ENCODE data around the gene MAN2B2.
"Not testable (repeated sequence)": the region's sequence is repeated elsewhere in the genome, so short reads cannot be mapped to it uniquely, and the experiment has no call there.

The MAN2B2 gene

GRCh38 chr4:6644792-6645530 lies 70.0 kb downstream of the MAN2B2 start:
- no peak for DNase-seq

- no peak for DNase-seq
These were observed 72.2 kb downstream of the MAN2B2 start for GRCh38 chr4:6647169-6647568.

DNA sequence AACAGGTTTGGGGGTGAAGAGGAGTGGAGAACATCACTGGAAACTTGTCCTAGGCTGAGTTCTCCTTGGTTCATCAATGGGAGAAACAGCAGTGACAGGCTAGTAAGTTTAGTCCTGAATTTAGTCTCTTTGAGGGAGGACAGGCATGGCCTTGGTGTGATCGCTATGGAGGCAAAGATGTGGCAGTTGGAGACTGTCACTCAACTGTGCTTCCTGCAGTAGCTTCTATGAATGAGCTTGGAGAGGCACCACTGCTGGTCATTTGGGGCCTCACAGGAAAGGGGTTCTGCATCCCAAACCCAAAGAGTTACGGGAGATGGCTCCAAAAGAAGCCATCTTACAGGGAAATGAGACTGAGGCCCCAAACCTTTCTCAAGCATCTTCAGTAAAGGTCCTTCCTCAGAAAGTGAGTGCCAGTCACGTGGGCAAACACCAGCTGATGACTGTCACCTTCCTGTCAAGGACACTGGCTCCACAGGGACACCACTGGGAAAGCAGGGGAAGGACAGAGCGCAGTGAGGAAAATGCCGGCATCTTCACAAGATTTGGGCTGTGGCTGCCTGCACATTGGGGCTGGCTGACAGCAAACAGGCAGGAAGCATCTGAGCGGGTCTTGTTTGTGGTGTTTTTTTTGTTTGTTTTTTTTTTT lies 72.7 kb downstream of the MAN2B2 start:
- DNase-seq: no peak

GRCh38 chr4:6649216-6649615 lies 74.2 kb downstream of the MAN2B2 start:
- no peak for DNase-seq

DNA sequence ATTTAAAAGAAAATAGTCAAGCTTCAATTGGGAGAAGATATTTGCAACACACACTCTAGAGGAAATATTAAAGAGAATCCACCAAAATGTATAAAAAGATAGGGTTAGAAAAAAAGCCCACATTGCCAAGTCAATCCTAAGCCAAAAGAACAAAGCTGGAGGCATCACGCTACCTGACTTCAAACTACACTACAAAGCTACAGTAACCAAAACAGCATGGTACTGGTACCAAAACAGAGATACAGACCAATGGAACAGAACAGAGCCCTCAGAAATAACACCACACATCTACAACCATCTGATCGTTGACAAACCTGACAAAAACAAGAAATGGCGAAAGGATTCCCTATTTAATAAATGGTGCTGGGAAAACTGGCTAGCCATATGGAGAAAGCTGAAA lies 79.2 kb downstream of the MAN2B2 start:
- not testable (repeated sequence) for DNase-seq

GRCh38 chr4:6655291-6655690 lies 80.3 kb downstream of the MAN2B2 start:
- not testable (repeated sequence) for DNase-seq

DNA sequence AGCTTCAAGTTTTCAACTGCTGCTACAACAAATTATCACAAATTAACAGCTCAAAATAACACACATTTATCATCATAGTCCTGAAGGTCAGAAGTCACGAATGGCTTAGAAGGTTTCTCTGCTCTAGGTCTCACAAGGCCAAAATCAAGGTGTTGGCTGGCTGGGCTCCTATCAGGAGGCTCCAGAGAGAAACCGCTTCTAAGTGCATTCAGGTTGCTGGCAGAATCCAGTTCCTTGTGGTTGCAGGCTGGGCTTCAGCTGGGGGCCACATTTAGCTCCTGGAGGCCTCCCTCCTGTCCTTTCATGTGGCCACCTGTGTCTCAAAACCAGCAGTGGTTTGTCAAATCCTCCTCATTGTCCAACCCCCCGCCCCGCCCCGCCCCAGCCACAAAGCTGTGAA lies 80.9 kb downstream of the MAN2B2 start:
- no peak for DNase-seq

DNA sequence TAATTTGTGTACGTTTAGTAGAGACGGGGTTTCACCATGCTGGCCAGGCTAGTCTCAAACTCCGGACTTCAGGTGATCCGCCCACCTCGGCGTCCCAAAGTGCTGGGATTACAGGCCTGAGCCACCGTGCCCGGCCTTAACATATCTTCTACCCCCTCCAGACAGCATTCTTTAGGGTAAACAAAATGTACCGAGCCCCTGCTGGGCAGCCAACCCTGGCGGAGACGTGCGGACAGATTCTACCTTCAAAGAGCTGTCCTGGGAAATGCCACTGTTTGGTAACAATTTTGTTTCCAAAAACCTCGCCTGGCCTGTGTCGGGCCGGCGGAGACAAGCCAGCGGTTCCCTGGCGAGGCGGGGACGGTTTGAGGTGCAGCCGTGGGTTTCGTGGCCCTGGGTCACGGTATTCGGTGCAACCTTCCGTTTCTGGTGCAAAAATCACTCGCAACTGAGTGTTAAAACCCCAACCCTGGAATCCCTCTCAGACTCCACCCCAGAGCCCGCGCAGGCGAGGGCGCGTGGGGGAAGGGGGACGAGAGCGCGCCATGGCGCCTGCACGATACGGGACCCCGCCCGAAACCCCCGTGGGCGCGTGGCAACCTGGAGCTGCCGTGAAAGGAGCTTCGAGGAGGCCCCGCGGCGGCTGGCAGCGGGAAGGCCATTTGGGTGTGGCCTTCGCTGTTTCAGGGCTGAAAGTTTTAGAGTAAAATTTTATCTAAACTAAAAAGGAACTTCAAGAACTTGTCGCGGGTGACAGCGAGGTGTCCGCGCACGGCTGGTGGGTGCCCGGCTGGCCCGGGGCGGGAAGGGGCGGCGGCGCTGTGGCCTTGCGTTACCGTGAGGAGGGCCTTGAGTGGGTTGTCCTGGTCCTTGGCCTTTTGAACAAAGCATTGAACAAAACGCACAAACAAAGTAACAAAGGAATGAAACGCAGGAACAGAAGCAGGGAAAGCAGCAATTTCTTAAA lies 82.5 kb downstream of the MAN2B2 start:
- DNase-seq: no peak

- peak in 1 of 3 donors; percentile 11 for DNase-seq
These were observed 83.2 kb downstream of the MAN2B2 start for GRCh38 chr4:6658209-6658595.

- DNase-seq: peak; percentile 51 to 76 (median 70)
These were observed 83.6 kb downstream of the MAN2B2 start for GRCh38 chr4:6658597-6659075.

- no peak for DNase-seq
These were observed 84.9 kb downstream of the MAN2B2 start for GRCh38 chr4:6659897-6660296.

GRCh38 chr4:6660430-6660829 lies 85.4 kb downstream of the MAN2B2 start:
- DNase-seq: no peak

GRCh38 chr4:6662591-6662990 lies 87.6 kb downstream of the MAN2B2 start:
- DNase-seq: no peak

DNA sequence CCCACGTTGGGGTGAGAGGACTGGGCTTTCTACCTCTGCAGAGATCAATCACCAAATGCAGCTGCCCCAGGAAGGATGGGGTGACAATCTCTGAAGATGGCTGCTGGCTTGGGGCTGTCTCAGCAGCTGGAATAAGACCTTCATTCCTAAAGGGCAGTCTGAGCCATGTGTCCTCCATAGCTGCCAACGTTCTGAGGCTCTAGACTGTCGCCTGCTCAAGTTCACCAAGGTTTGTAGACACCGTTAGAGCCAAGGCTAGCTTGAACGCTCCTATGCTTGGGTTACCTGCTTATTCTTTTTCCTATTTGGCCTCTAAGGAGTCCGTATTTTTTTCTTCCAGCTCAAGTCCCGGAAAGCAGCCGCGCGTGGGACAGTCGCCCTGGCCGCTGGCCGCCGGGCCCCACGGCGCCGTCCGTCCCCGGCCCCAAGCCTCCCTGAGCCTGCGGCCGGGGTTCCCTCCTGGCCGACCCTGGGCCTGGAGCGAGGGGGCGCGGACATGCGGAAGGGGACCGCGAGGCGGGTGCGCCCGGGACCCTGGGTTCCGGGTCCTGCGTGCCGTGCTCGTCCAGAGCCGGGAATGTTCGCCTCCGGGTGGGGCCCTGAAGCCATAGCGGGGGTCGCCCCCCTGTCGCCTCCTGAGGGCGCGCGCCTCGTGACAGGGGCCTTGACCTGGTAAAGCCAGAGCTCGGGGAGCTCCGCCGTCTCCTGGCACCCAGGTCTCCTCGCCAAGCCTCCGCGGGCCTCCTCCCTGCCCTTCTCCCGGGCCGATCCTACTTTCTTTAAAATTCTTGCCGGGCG lies 88.8 kb downstream of the MAN2B2 start:
- no peak for DNase-seq

DNA sequence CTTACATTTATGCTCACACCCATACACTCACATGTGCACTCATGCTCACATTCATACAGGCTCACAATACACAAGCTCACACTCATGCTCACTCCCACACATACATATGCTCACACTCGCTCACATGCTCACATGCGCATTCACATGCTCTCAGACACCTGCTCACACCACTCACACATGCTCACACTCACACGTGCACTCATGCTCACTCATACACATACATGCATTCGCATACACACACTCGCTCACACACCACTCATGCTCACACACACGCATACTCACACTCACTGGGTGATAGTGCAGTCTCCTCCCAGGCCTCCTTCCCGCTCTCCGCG lies 90.3 kb downstream of the MAN2B2 start:
- DNase-seq: no peak

- no peak for DNase-seq
These were observed 93.4 kb downstream of the MAN2B2 start for GRCh38 chr4:6668391-6668790.

DNA sequence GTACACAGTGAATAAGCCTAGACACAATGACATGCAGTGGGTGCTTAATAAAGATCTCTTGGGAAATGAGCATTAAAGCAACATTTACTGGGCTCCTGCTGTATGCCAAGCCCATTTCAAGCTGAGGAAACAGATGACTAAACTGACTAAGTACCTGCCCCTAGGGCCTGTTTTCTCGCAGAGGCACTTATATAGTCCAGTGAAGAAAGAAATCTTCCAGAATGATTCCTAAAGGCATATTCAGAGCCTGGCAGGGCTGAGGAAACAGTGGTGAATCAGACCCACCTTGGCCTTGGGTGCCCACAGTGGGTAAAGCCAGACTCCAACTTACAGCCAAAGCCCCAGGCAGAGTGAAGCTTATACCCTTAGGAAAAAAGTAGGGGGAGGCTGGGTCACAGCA lies 96.7 kb downstream of the MAN2B2 start:
- DNase-seq: no peak

DNA sequence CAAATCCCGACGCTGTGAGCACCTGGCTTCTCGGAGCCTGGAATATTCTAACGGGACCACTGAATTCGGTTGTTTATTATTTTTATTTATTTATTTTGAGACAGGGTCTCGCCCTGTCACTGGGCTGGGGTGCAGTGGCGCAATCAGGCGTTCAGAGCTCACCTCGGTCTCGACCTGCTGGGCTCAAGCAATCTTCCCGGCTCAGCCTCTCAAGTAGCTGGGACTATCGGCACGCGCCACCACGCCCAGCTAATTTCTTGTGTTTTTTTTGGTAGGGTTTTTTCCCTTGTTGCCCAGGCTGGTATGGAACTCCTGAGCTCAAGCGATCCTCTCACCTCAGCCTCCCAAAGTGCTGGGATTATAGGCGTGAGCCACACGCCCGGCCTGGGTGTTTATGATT lies 97.1 kb downstream of the MAN2B2 start:
- no peak for DNase-seq

DNA sequence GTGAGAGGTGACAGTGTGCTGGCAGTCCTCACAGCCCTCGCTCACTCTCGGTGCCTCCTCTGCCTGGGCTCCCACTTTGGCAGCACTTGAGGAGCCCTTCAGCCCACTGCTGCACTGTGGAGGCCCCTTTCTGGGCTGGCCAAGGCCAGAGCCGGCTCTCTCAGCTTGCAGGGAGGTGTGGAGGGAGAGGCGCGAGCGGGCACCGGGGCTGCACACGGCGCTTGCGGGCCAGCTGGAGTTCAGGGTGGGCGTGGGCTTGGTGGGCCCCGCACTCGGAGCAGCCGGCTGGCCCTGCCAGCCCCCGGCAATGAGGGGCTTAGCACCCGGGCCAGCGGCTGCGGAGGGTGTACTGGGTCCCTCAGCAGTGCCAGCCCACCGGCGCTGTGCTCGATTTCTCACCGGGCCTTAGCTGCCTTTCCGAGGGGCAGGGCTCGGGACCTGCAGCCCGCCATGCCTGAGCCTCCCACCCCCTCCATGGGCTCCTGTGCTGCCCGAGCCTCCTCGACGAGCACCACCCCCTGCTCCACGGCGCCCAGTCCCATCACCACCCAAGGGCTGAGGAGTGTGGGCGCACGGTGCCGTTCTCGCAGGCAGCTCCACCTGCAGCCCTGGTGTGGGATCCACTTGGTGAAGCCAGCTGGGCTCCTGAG lies 97.7 kb downstream of the MAN2B2 start:
- not testable (repeated sequence) for DNase-seq

Measured in suppressor macrophage treated with lipopolysaccharide for 1 hour (primary cell).